Stomach (tissue), 4 donors: ENCODE measurements around the gene ATP2B2.

Experiments used
- CTCF ChIP-seq, 7 experiments: fragments of 450-650 bp in 4 of 7; fragments of 200-600 bp in 3 of 7; sonication (generic) in 3 of 7; IDR thresholded peaks; one replicate each; pipeline ENCODE4 v1.5.1; 2016 to 2019; ENCODE audit warnings: antibody characterized with exemption in 7 of 7, control low read depth in 2 of 7, mild to moderate bottlenecking in 1 of 7
- POLR2A ChIP-seq, 4 donors: fragments of 450-650 bp; IDR thresholded peaks; one replicate each; pipeline ENCODE4 v1.6.1; 2016; ENCODE audit warnings: antibody characterized with exemption in 4 of 4, control low read depth in 2 of 4, mild to moderate bottlenecking in 1 of 4, moderate library complexity in 1 of 4
- POLR2AphosphoS5 ChIP-seq, 3 donors: sonication (generic); formaldehyde crosslinking; IDR thresholded peaks; one replicate each; pipeline ENCODE4 v1.6.1; 2016; ENCODE audit warnings: antibody characterized with exemption in 3 of 3

- TF ChIP-seq CTCF (IDR thresholded peaks at IDR 0.05) (no peak), POLR2A (IDR thresholded peaks at IDR 0.05) (no peak), POLR2AphosphoS5 (IDR thresholded peaks at IDR 0.05) (no peak)
Measured at GRCh38 chr3:10513306-10513705, 7.9 kb upstream of the ATP2B2 start.
